Gastroesophageal sphincter (tissue), 3 donors: ENCODE measurements around the gene CD34.

ENCODE experiments used
- CTCF ChIP-seq, 4 experiments: fragments of 200-600 bp in 2 of 4; fragments of 450-650 bp in 2 of 4; sonication (generic) in 1 of 4; IDR thresholded peaks; one replicate each; pipeline ENCODE4 v1.5.1; 2017 to 2019; ENCODE audit warnings: antibody characterized with exemption in 4 of 4, mild to moderate bottlenecking in 2 of 4, moderate library complexity in 2 of 4
- POLR2A ChIP-seq, 2 donors: fragments of 450-650 bp; IDR thresholded peaks; one replicate each; pipeline ENCODE4 v1.6.1; 2017; ENCODE audit warnings: antibody characterized with exemption in 2 of 2, mild to moderate bottlenecking in 2 of 2, moderate library complexity in 1 of 2
- POLR2AphosphoS5 ChIP-seq: sonication (generic); formaldehyde crosslinking; IDR thresholded peaks from one replicate; pipeline ENCODE4 v1.6.1; 2017; ENCODE audit warnings: antibody characterized with exemption

GRCh38 chr1:207913951-207914350 is 3.0 kb upstream of the CD34 start:
- TF ChIP-seq POLR2AphosphoS5 = no peak
- TF ChIP-seq CTCF (IDR thresholded peaks at IDR 0.05) = no peak
- no peak for TF ChIP-seq POLR2A (IDR thresholded peaks at IDR 0.05)
